Measurements from ENCODE around the gene PIK3R5. TPM values are rescaled to one million over a fixed set of nuclear protein-coding genes. Genes with fewer than 3 reads are reported as not detected.

Gene PIK3R5
- total RNA-seq, 2 experiments from 2014 or later, result 0.76 to 1.5 TPM

GRCh38 chr17:8830141-8830540, 135.4 kb downstream of the PIK3R5 start:
- H3K79me2 ChIP-seq (ENCODE audit: insufficient read depth, low read depth, low read length), result no peaks in the 10 kb centered on the region
- H4K20me1 ChIP-seq (ENCODE audit: insufficient read depth, low read length), result no peaks in the 10 kb centered on the region
- no peak for TF ChIP-seq EZH2phosphoT487 (IDR thresholded peaks at IDR 0.05; ENCODE audit: borderline replicate concordance, low read depth, low read length)
- TF ChIP-seq, protein P1, sequence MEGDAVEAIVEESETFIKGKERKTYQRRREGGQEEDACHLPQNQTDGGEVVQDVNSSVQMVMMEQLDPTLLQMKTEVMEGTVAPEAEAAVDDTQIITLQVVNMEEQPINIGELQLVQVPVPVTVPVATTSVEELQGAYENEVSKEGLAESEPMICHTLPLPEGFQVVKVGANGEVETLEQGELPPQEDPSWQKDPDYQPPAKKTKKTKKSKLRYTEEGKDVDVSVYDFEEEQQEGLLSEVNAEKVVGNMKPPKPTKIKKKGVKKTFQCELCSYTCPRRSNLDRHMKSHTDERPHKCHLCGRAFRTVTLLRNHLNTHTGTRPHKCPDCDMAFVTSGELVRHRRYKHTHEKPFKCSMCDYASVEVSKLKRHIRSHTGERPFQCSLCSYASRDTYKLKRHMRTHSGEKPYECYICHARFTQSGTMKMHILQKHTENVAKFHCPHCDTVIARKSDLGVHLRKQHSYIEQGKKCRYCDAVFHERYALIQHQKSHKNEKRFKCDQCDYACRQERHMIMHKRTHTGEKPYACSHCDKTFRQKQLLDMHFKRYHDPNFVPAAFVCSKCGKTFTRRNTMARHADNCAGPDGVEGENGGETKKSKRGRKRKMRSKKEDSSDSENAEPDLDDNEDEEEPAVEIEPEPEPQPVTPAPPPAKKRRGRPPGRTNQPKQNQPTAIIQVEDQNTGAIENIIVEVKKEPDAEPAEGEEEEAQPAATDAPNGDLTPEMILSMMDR (conservative IDR thresholded peaks at IDR 0.05; ENCODE audit: low read length), result no peak
- DNase-seq (ENCODE audit: low spot score), result no peak
- H3K36me3 ChIP-seq (ENCODE audit: insufficient read depth, low read length), result no peaks in the 10 kb centered on the region
- no peak overlapping the region for H3K4me2 ChIP-seq (ENCODE audit: low read length)
- intact Hi-C loops (cut with micrococcal nuclease; ENCODE audit: unreplicated experiment), result no loop called here
- no peaks in the 10 kb centered on the region for H3K9me3 ChIP-seq (ENCODE audit: low read length)
- H2AFZ ChIP-seq (ENCODE audit: low read length), result no peak overlapping the region
- H3K4me1 ChIP-seq (ENCODE audit: insufficient read depth, low read length, poor library complexity, severe bottlenecking), result no peaks in the 10 kb centered on the region
- POLR2A ChIA-PET, result no interaction called here
- no peak overlapping the region for H3K4me3 ChIP-seq (ENCODE audit: low read depth, low read length, poor library complexity, severe bottlenecking)
- CTCF ChIA-PET (ENCODE audit: unreplicated experiment), result no interaction called here
- no TSS peak for BruUV-seq (replicated peaks)
- no peak overlapping the region for H3K27ac ChIP-seq (ENCODE audit: low read depth, low read length, poor library complexity, severe bottlenecking)
- H3K9me2 ChIP-seq (ENCODE audit: insufficient read depth, low read length), result no peaks in the 10 kb centered on the region

GRCh38 chr17:8829036-8829941, 136.2 kb downstream of the PIK3R5 start:
- H3K4me2 ChIP-seq (ENCODE audit: low read length), result no peak overlapping the region
- CTCF ChIA-PET (ENCODE audit: unreplicated experiment), result no interaction called here
- no peak overlapping the region for H3K4me3 ChIP-seq (ENCODE audit: low read depth, low read length, poor library complexity, severe bottlenecking)
- intact Hi-C loops (cut with micrococcal nuclease; ENCODE audit: unreplicated experiment), result no loop called here
- no peaks in the 10 kb centered on the region for H3K79me2 ChIP-seq (ENCODE audit: insufficient read depth, low read depth, low read length)
- H3K9me2 ChIP-seq (ENCODE audit: insufficient read depth, low read length), result no peaks in the 10 kb centered on the region
- no peak overlapping the region for H3K27ac ChIP-seq (ENCODE audit: low read depth, low read length, poor library complexity, severe bottlenecking)
- no TSS peak for BruUV-seq (replicated peaks)
- no peak overlapping the region for H2AFZ ChIP-seq (ENCODE audit: low read length)
- no peak for TF ChIP-seq EZH2phosphoT487 (IDR thresholded peaks at IDR 0.05; ENCODE audit: borderline replicate concordance, low read depth, low read length)
- TF ChIP-seq, protein P1 (conservative IDR thresholded peaks at IDR 0.05; ENCODE audit: low read length), result no peak
- H3K9me3 ChIP-seq (ENCODE audit: low read length), result 0 out of 2 replicates have a peak, but pooled peaks cover 5% of the 10 kb centered on the region
- H4K20me1 ChIP-seq (ENCODE audit: insufficient read depth, low read length), result no peaks in the 10 kb centered on the region
- DNase-seq (ENCODE audit: low spot score), result no peak
- POLR2A ChIA-PET, result no interaction called here
- H3K36me3 ChIP-seq (ENCODE audit: insufficient read depth, low read length), result no peaks in the 10 kb centered on the region
- no peaks in the 10 kb centered on the region for H3K4me1 ChIP-seq (ENCODE audit: insufficient read depth, low read length, poor library complexity, severe bottlenecking)

Other genes starting within 250 kb of the PIK3R5 start
- not detected in 2 replicates for gene CCDC42, start 220.9 kb downstream of the PIK3R5 start, total RNA-seq (2014; rRNA removed; shearing (Covaris generic))
- gene CCDC42, start 220.9 kb downstream of the PIK3R5 start, total RNA-seq (2022), result 0.40 and 0.50 TPM in 2 replicates
- gene SPDYE4, start 207.2 kb downstream of the PIK3R5 start, total RNA-seq (2014; rRNA removed; shearing (Covaris generic)), result not detected in 2 replicates
- not detected in 2 replicates for gene SPDYE4, start 207.2 kb downstream of the PIK3R5 start, total RNA-seq (2022)
- gene MFSD6L, start 166.3 kb downstream of the PIK3R5 start, total RNA-seq (2014; rRNA removed; shearing (Covaris generic)), result not detected in 2 replicates
- not detected in 2 replicates for gene MFSD6L, start 166.3 kb downstream of the PIK3R5 start, total RNA-seq (2022)
- not detected in 2 replicates for gene PIK3R6, start 98.0 kb downstream of the PIK3R5 start, total RNA-seq (2014; rRNA removed; shearing (Covaris generic))
- gene PIK3R6, start 98.0 kb downstream of the PIK3R5 start, total RNA-seq (2022), result not detected in 2 replicates
- gene NTN1, start 55.8 kb upstream of the PIK3R5 start, total RNA-seq (2014; rRNA removed; shearing (Covaris generic)), result 0.05 TPM in 1 of 2 replicates, not detected in the other
- not detected in 2 replicates for gene NTN1, start 55.8 kb upstream of the PIK3R5 start, total RNA-seq (2022)

Measured in OCI-LY7 (cell line).